ENCODE data around the gene LCE2A. TPM values are rescaled to one million over a fixed set of nuclear protein-coding genes. Genes with fewer than 3 reads are reported as not detected.
A peak's percentile ranks its signal among the peaks of the same experiment; 100 is the strongest.
"Not testable (repeated sequence)": the region's sequence is repeated elsewhere in the genome, so short reads cannot be mapped to it uniquely, and the experiment has no call there.

The LCE2A gene
- not detected for total RNA-seq

GRCh38 chr1:152697701-152698600 is at the start of gene LCE2A:
Gene LCE2A, plus strand, starts transcription at chr1:152698345. Its CDS starts 557 bp downstream, at chr1:152698902.
- Mint-ChIP-seq H3K27me3 (ENCODE audit: low read depth) (peaks cover 6% of the 10 kb centered on the region), H3K27ac (no peak within 1 kb of the TSS), H3K9me3 (ENCODE audit: insufficient read depth) (no peaks in the 10 kb centered on the region), H3K4me1 (ENCODE audit: low read depth) (no peaks in the 10 kb centered on the region), H3K36me3 (ENCODE audit: low read depth) (no peaks in the 10 kb centered on the region), H3K4me3 (no peak within 1 kb of the TSS)
- DNase-seq (no peak), ATAC-seq (no peak)
- CTCF ChIA-PET = no interaction called here
- POLR2A ChIA-PET = no interaction called here

GRCh38 chr1:152654110-152654509 is 44.0 kb upstream of the LCE2A start:
- POLR2A ChIA-PET = interaction anchor here (0.5 kb wide), 1 partner anchor 110 kb away, joined by 3 read pairs; no protein-coding TSS in a partner anchor
- H3K27me3 Mint-ChIP-seq (ENCODE audit: low read depth) = peaks cover 22% of the 10 kb centered on the region

GRCh38 chr1:152656459-152656858 is 41.7 kb upstream of the LCE2A start:
- H3K4me3 Mint-ChIP-seq = no peak overlapping the region
- CTCF ChIA-PET = interaction anchor here (1.3 kb wide), 1 partner anchor 197 kb away, joined by 3 read pairs; no protein-coding TSS in a partner anchor
- no peaks in the 10 kb centered on the region for H3K9me3 Mint-ChIP-seq (ENCODE audit: insufficient read depth)
- DNase-seq (no peak), ATAC-seq (no peak)
- peaks cover 3% of the 10 kb centered on the region for H3K4me1 Mint-ChIP-seq (ENCODE audit: low read depth)
- H3K27ac Mint-ChIP-seq = no peak overlapping the region
- H3K36me3 Mint-ChIP-seq (ENCODE audit: low read depth) = no peaks in the 10 kb centered on the region
- peaks cover 22% of the 10 kb centered on the region for H3K27me3 Mint-ChIP-seq (ENCODE audit: low read depth)
- POLR2A ChIA-PET = no interaction called here

More at GRCh38 chr1:152654110-152654509, 44.0 kb upstream of the LCE2A start:
- CTCF ChIA-PET = interaction anchor here (0.7 to 2.0 kb wide), 9 partner anchors 10 to 575 kb away, joined by 3 to 16 read pairs (median 3); partner anchors contain the start of gene LCE2D
- DNase-seq (peak; percentile 71), ATAC-seq (peak; percentile 61)
- Mint-ChIP-seq H3K4me1 (ENCODE audit: low read depth) (peaks cover 3% of the 10 kb centered on the region), H3K4me3 (no peak overlapping the region), H3K27ac (no peak overlapping the region), H3K36me3 (ENCODE audit: low read depth) (no peaks in the 10 kb centered on the region), H3K9me3 (ENCODE audit: insufficient read depth) (no peaks in the 10 kb centered on the region)

- Mint-ChIP-seq H3K4me3 (no peak overlapping the region), H3K36me3 (ENCODE audit: low read depth) (no peaks in the 10 kb centered on the region), H3K4me1 (ENCODE audit: low read depth) (peaks cover 3% of the 10 kb centered on the region), H3K27ac (no peak overlapping the region), H3K9me3 (ENCODE audit: insufficient read depth) (no peaks in the 10 kb centered on the region), H3K27me3 (ENCODE audit: low read depth) (peaks cover 15% of the 10 kb centered on the region)
- DNase-seq (no peak), ATAC-seq (no peak)
- POLR2A ChIA-PET = no interaction called here
- CTCF ChIA-PET = no interaction called here
Measured at GRCh38 chr1:152657677-152658076, 40.5 kb upstream of the LCE2A start.

- DNase-seq = no peak
- Mint-ChIP-seq H3K27me3 (ENCODE audit: low read depth) (peaks cover 14% of the 10 kb centered on the region), H3K4me1 (ENCODE audit: low read depth) (peaks cover 3% of the 10 kb centered on the region), H3K36me3 (ENCODE audit: low read depth) (no peaks in the 10 kb centered on the region), H3K9me3 (ENCODE audit: insufficient read depth) (no peaks in the 10 kb centered on the region), H3K27ac (no peak overlapping the region), H3K4me3 (no peak overlapping the region)
- CTCF ChIA-PET = no interaction called here
- ATAC-seq = no peak
- POLR2A ChIA-PET = no interaction called here
Measured at GRCh38 chr1:152658649-152659048, 39.5 kb upstream of the LCE2A start.

GRCh38 chr1:152663098-152663497 is 35.0 kb upstream of the LCE2A start, which contains the start of gene LCE2D:
Gene LCE2D, plus strand, starts transcription at chr1:152663380. Its CDS starts 726 bp downstream, at chr1:152664106.
- Mint-ChIP-seq H3K9me3 (ENCODE audit: insufficient read depth) (no peaks in the 10 kb centered on the region), H3K27me3 (ENCODE audit: low read depth) (peaks cover 10% of the 10 kb centered on the region), H3K4me1 (ENCODE audit: low read depth) (no peaks in the 10 kb centered on the region), H3K36me3 (ENCODE audit: low read depth) (no peaks in the 10 kb centered on the region), H3K4me3 (no peak within 1 kb of the TSS), H3K27ac (no peak within 1 kb of the TSS)
- CTCF ChIA-PET = interaction anchor here (3.8 kb wide), 1 partner anchor 9 kb away, joined by 16 read pairs; no protein-coding TSS in a partner anchor
- DNase-seq = no peak
- POLR2A ChIA-PET = no interaction called here
- no peak for ATAC-seq

GRCh38 chr1:152666171-152666570 is 32.0 kb upstream of the LCE2A start:
- ATAC-seq; H3K9me3 Mint-ChIP-seq (ENCODE audit: insufficient read depth); H3K4me3 Mint-ChIP-seq; H3K4me1 Mint-ChIP-seq (ENCODE audit: low read depth); H3K27me3 Mint-ChIP-seq (ENCODE audit: low read depth); CTCF ChIA-PET; H3K36me3 Mint-ChIP-seq (ENCODE audit: low read depth); H3K27ac Mint-ChIP-seq; POLR2A ChIA-PET; DNase-seq: not testable (repeated sequence)

- Mint-ChIP-seq H3K4me3 (no peak overlapping the region), H3K36me3 (ENCODE audit: low read depth) (no peaks in the 10 kb centered on the region), H3K9me3 (ENCODE audit: insufficient read depth) (no peaks in the 10 kb centered on the region), H3K27me3 (ENCODE audit: low read depth) (peaks cover 7% of the 10 kb centered on the region), H3K27ac (no peak overlapping the region), H3K4me1 (ENCODE audit: low read depth) (no peaks in the 10 kb centered on the region)
- CTCF ChIA-PET = no interaction called here
- POLR2A ChIA-PET = no interaction called here
- no peak for ATAC-seq
- DNase-seq = no peak
Measured at GRCh38 chr1:152667648-152668047, 30.5 kb upstream of the LCE2A start.

GRCh38 chr1:152673016-152673415 is 25.1 kb upstream of the LCE2A start:
- Mint-ChIP-seq H3K27me3 (ENCODE audit: low read depth) (peaks cover 5% of the 10 kb centered on the region), H3K36me3 (ENCODE audit: low read depth) (no peaks in the 10 kb centered on the region), H3K9me3 (ENCODE audit: insufficient read depth) (no peaks in the 10 kb centered on the region), H3K4me3 (no peak overlapping the region), H3K27ac (no peak overlapping the region), H3K4me1 (ENCODE audit: low read depth) (no peaks in the 10 kb centered on the region)
- ChIA-PET CTCF (no interaction called here), POLR2A (no interaction called here)
- ATAC-seq (no peak), DNase-seq (no peak)

GRCh38 chr1:152674983-152675382 is 23.2 kb upstream of the LCE2A start, which contains the start of gene LCE2C:
Gene LCE2C, plus strand, starts transcription at chr1:152675279. Its CDS starts 737 bp downstream, at chr1:152676016.
- H3K27ac Mint-ChIP-seq; ATAC-seq; H3K36me3 Mint-ChIP-seq (ENCODE audit: low read depth); H3K27me3 Mint-ChIP-seq (ENCODE audit: low read depth); H3K9me3 Mint-ChIP-seq (ENCODE audit: insufficient read depth); CTCF ChIA-PET; POLR2A ChIA-PET; H3K4me1 Mint-ChIP-seq (ENCODE audit: low read depth); H3K4me3 Mint-ChIP-seq; DNase-seq: not testable (repeated sequence)

- Mint-ChIP-seq H3K9me3 (ENCODE audit: insufficient read depth) (no peaks in the 10 kb centered on the region), H3K36me3 (ENCODE audit: low read depth) (no peaks in the 10 kb centered on the region), H3K4me3 (no peak overlapping the region), H3K4me1 (ENCODE audit: low read depth) (no peaks in the 10 kb centered on the region), H3K27me3 (ENCODE audit: low read depth) (peaks cover 10% of the 10 kb centered on the region), H3K27ac (no peak overlapping the region)
- ATAC-seq (no peak), DNase-seq (no peak)
- ChIA-PET POLR2A (no interaction called here), CTCF (no interaction called here)
Measured at GRCh38 chr1:152679459-152679858, 18.7 kb upstream of the LCE2A start.

GRCh38 chr1:152681616-152682015 is 16.5 kb upstream of the LCE2A start:
- DNase-seq = no peak
- Mint-ChIP-seq H3K27me3 (ENCODE audit: low read depth) (peaks cover 12% of the 10 kb centered on the region), H3K27ac (no peak overlapping the region), H3K4me1 (ENCODE audit: low read depth) (no peaks in the 10 kb centered on the region), H3K36me3 (ENCODE audit: low read depth) (no peaks in the 10 kb centered on the region), H3K9me3 (ENCODE audit: insufficient read depth) (no peaks in the 10 kb centered on the region), H3K4me3 (no peak overlapping the region)
- CTCF ChIA-PET = no interaction called here
- POLR2A ChIA-PET = no interaction called here
- no peak for ATAC-seq

All from activated CD8-positive, alpha-beta T cell treated with anti-CD3 and anti-CD28 coated beads, Interleukin-2, amount 10 ng/mL, durations not matched to agents 7 days and 5 days (primary cell).